GM18909 (cell line): ENCODE results near the gene LCE1F.

Experiments used
- ATAC-seq: cut with Tn5 transposase; IDR thresholded peaks from one replicate; pipeline ENCODE4 v1.9.1; 2021; ENCODE audit warnings: mild to moderate bottlenecking; ENCODE audit not compliant: unreplicated experiment, poor library complexity

LCE1F gene

GRCh38 chr1:152770411-152770810 lies 4.5 kb upstream of the LCE1F start:
- no peak for ATAC-seq

DNA sequence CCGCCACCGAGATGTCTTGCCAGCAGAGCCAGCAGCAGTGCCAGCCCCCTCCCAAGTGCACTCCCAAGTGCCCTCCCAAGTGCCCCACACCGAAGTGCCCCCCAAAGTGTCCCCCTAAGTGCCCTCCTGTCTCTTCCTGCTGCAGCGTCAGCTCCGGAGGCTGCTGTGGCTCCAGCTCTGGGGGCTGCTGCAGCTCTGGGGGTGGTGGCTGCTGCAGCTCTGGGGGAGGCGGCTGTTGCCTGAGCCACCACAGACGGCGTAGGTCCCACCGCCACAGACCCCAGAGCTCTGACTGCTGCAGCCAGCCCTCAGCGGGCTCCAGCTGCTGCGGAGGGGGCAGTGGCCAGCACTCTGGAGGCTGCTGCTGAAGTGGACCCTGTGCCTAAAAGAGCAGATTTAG lies 1.4 kb downstream of the LCE1F start:
- ATAC-seq, result no peak

- no peak for ATAC-seq
These were observed 2.7 kb downstream of the LCE1F start for GRCh38 chr1:152777510-152778137.

GRCh38 chr1:152783095-152783494 lies 8.2 kb downstream of the LCE1F start:
- no peak for ATAC-seq

DNA sequence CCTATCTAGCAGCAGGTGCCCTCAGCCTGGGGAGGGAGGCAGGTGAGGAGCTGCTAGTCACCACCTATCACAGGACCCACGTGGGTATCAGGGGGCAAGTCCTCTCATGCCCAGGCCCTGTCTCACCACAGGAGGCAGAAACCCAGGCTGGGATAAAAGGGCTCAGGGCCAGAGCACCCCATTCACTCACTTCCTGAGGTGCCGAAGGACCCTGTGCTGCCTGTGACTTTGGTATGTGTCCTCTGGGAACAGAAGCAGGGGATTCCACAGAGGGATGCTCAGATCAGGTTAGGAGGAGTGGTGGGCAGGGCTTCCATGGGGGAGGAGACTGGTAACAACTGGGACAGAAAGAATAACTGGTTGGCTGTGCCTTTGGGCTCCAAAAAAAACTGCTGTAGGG lies 11.1 kb downstream of the LCE1F start, which contains the start of gene LCE1E:
Gene LCE1E (plus strand): TSS at position 181 of the 400 bp plus-strand sequence. CDS start 1,043 bp downstream, outside the sequence.
- ATAC-seq, result no peak

GRCh38 chr1:152795686-152796085 lies 20.7 kb downstream of the LCE1F start:
- no peak for ATAC-seq

GRCh38 chr1:152796421-152796820 lies 21.5 kb downstream of the LCE1F start, which contains the start of gene LCE1D:
Gene LCE1D, plus strand, starts transcription at chr1:152796721. Its CDS starts 1,074 bp downstream, at chr1:152797795.
- no peak for ATAC-seq

- no peak for ATAC-seq
These were observed 26.4 kb downstream of the LCE1F start for GRCh38 chr1:152801333-152801732.

DNA sequence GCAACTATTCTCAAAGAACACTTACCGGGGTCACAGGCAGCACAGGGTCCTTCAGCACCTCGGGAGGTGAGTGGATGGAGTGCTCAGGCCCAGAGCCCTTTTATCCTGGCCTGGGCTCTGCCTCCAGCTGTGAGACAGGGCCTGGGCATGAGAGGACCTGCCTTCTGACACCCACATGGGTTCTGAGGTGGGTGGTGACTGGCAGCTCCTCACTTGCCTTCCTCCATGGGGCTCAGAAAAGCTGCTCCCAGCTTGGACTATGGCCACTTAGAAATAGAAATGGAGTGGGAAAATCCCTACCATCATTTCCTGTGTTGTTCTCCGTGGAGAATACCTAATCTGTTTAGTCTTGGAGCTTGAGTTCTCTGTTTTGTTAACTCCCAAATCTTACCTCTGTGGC lies 31.6 kb downstream of the LCE1F start, which contains the start of gene LCE1C:
Gene LCE1C (minus strand): TSS at position 76 of the 400 bp plus-strand sequence. CDS start 1,173 bp downstream, outside the sequence.
- ATAC-seq, result no peak

DNA sequence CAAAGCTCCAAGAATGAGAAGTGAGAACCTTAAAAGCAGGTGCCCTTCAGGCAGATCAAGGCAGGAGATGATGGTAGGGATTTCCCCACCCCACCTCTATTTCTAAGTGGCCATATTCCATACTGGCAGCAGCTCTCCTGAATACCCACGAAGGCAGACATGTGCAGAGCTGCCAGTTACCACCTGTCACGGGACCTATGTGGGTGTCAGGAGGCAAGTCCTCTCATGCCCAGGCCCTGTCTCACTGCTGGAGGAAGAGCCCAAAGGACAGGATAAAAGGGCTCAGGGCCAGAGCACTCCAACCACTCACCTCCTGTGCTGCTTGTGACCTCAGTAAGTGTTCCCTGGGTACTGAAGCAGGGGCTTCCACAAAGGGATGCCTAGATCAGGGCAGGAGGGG lies 36.1 kb downstream of the LCE1F start:
- ATAC-seq, result no peak

DNA sequence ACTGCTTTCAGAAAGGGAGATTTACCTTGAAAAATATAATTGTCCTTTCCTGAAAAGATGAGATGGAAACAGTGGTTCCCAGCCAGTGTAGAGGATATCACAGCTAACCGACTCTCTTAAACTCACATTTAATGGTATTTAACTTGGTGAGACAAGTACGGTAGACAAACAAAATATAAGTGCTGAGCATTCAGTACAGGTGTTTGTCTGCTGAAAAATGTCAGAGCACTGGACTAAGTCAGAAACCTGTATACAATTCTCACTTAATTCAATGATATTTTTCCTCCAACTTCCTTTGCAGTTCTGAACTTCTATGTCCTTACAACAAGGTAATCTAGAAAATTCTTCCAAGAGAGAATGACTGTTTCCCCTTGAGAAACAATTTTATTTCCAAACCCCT lies 36.7 kb downstream of the LCE1F start, which contains the start of gene LCE1B:
Gene LCE1B (plus strand): TSS at position 301 of the 400 bp plus-strand sequence. CDS start 476 bp downstream, outside the sequence.
- no peak for ATAC-seq

- ATAC-seq, result no peak
These were observed 42.4 kb downstream of the LCE1F start for GRCh38 chr1:152817309-152817708.

DNA sequence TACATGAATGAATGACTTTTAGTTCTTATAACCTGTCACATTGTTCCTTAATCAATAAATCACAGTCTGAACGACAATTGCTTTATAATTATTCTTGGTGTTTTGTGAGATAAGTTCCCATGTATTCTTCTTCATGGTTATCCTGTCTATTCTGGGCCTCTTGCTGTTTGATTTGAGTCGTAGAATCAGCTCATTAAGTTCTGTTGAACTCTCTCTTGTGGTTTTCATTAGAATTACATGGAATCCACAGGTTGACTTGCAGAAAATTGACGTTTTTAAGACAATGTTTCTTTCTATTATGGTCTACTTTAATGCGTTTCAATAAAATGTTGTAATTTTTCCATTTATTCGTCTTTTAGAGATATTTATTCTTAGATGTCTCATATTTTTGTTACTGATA lies 48.4 kb downstream of the LCE1F start:
- no peak for ATAC-seq

DNA sequence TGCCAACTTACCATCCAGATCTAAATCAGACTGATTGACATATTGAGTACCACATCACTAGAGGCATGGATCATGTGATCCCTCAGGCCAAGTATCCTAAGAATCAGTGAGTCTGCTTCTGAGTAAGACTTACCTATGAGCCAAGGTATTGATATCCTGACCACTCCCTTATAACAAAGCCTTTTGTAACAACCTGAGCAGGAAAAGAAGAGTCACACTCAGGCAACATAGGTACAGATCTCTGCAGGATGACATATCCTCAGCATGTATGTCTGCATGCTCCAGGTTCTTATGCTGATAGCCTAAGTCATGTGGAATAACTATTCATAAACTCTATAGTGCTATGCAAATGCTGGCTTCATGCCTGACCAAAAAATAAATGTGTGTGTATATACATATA lies 50.0 kb downstream of the LCE1F start:
- ATAC-seq, result no peak
